Neural crest cell (in vitro differentiated cells): ENCODE results near the gene ING4. TPM values are rescaled to one million over a fixed set of nuclear protein-coding genes. Genes with fewer than 3 reads are reported as not detected.

ENCODE experiments used
- DNase-seq: peaks from one replicate; pipeline ENCODE4 v3.0.0; 2021; ENCODE audit warnings: low read depth, mixed read lengths, low spot score
- H3K27ac Mint-ChIP-seq: one replicate; pipeline ENCODE4 v1.8.0; 2021; ENCODE audit warnings: mild to moderate bottlenecking, mixed read lengths; ENCODE audit not compliant: unreplicated experiment
- H3K27me3 Mint-ChIP-seq: 2 replicates; pipeline ENCODE4 v1.8.0; 2021; ENCODE audit warnings: low read depth, mild to moderate bottlenecking, mixed read lengths
- H3K36me3 Mint-ChIP-seq: 2 replicates; pipeline ENCODE4 v1.8.0; 2021; ENCODE audit warnings: low read depth, mild to moderate bottlenecking, mixed read lengths
- H3K4me1 Mint-ChIP-seq: 2 replicates; pipeline ENCODE4 v1.8.0; 2021; ENCODE audit warnings: mixed read lengths
- H3K4me3 Mint-ChIP-seq: one replicate; pipeline ENCODE4 v1.8.0; 2021; ENCODE audit warnings: mild to moderate bottlenecking, mixed read lengths
- H3K9me3 Mint-ChIP-seq: 2 replicates; pipeline ENCODE4 v1.8.0; 2021; ENCODE audit warnings: mixed read lengths
- CTCF ChIP-seq: fragments of 200-600 bp; sonication (generic); conservative IDR thresholded peaks from 2 replicates; pipeline ENCODE4 v1.5.0; 2021; ENCODE audit warnings: antibody characterized with exemption, mild to moderate bottlenecking
- total RNA-seq: library from RNA; stranded (reverse); gene quantifications from 2 replicates; pipeline ENCODE4 v1.2.1, GENCODE V29; 2021

ING4 gene
- total RNA-seq, 1 donor from 2014 or later = 37.9 TPM

GRCh38 chr12:6646276-6647082 is 16.4 kb downstream of the ING4 start:
- peaks cover 8% of the 10 kb centered on the region for H3K36me3 Mint-ChIP-seq
- H3K9me3 Mint-ChIP-seq = no peaks in the 10 kb centered on the region
- DNase-seq = no peak
- peak overlapping the region; percentile 83 for H3K4me3 Mint-ChIP-seq
- peaks cover 18% of the 10 kb centered on the region for H3K27me3 Mint-ChIP-seq
- no peak for TF ChIP-seq CTCF
- H3K27ac Mint-ChIP-seq = peak overlapping the region; percentile 46
- peaks cover 16% of the 10 kb centered on the region for H3K4me1 Mint-ChIP-seq

DNA sequence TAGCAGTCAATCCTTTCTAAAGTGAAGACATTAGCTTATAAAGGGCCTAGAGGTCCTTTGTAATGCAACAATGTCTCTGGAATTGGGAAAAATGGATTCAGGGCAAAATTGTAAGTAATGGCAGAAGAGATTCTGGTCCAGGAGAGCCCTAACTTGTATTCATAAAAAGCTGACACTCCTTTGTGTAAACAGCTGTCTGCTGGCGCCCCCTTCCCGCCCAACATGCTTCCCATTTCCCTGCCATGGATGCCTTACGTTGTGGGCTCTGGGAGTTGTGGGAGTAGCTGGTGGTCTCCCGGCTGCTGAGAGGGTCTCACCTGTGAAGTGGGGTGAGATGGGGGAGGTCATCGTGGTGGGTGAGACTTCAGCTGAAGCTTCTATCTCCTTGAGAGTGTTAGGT is 18.0 kb downstream of the ING4 start:
- H3K9me3 Mint-ChIP-seq = no peaks in the 10 kb centered on the region
- H3K27me3 Mint-ChIP-seq = peaks cover 25% of the 10 kb centered on the region

DNA sequence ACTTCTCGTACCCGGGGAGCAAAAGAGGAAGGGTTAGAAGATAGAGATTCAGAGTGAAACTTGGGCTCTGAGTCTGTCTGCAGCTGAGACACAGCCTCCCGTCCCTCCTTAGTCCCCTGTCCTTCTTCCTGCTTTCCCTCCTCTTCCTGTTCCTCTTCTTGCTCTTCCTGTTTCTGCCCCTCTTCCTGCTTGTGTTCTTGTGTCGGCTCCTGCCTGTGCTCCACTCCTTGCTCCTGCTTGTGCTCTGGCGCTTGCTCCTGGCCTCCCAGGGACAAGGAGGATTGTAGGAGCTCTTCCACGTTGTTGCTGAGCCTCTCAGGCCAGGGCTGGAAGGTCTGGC is 18.7 kb downstream of the ING4 start:
- DNase-seq = no peak
- H3K27me3 Mint-ChIP-seq = peaks cover 25% of the 10 kb centered on the region
- peak overlapping the region; percentile 22 for H3K27ac Mint-ChIP-seq
- H3K4me3 Mint-ChIP-seq = no peak overlapping the region
- H3K9me3 Mint-ChIP-seq = no peaks in the 10 kb centered on the region
- no peak for TF ChIP-seq CTCF
- H3K4me1 Mint-ChIP-seq = peaks cover 16% of the 10 kb centered on the region
- peaks cover 8% of the 10 kb centered on the region for H3K36me3 Mint-ChIP-seq

More for the DNA sequence above, 18.0 kb downstream of the ING4 start:
- peaks cover 8% of the 10 kb centered on the region for H3K36me3 Mint-ChIP-seq
- no peak for DNase-seq
- H3K27ac Mint-ChIP-seq = peak overlapping the region; percentile 22
- H3K4me3 Mint-ChIP-seq = no peak overlapping the region
- H3K4me1 Mint-ChIP-seq = peaks cover 16% of the 10 kb centered on the region
- no peak for TF ChIP-seq CTCF

DNA sequence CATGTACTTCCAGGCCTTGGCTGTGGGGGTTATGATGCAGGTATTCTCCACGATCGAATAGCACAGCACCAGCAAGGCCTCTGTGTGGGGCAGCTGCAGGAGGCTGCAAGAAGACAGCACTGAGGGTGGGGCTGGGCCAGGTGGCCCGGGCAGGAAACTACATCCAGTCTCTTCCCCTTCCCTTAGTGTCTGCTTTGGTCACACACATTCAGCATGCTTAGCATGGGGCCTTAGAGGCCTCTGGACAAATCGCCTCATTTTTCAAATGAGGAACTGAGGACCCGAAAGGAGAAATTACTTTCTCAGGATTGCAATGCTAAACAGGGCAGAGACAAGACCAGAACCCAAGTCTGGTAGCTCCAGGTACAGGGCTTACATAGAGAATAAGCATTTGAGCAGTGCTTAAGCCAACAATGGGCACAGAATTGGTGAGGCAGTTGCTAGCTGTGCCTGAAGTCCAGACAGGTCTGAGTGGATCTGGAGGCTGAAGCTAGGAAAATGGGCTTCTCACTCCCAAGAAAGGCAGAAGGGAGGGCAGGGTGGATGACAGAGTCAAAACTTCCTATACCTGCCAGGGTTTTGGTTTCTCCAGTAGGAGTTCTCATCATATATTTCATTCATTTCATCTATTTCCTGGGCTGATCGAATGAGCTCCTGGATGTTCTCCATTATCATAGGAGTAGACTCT is 19.2 kb downstream of the ING4 start:
- peak overlapping the region; percentile 22 for H3K27ac Mint-ChIP-seq
- DNase-seq = no peak
- peak overlapping the region; percentile 52 for H3K4me3 Mint-ChIP-seq
- H3K36me3 Mint-ChIP-seq = peaks cover 8% of the 10 kb centered on the region
- no peaks in the 10 kb centered on the region for H3K9me3 Mint-ChIP-seq
- no peak for TF ChIP-seq CTCF
- peaks cover 16% of the 10 kb centered on the region for H3K4me1 Mint-ChIP-seq
- peaks cover 25% of the 10 kb centered on the region for H3K27me3 Mint-ChIP-seq

DNA sequence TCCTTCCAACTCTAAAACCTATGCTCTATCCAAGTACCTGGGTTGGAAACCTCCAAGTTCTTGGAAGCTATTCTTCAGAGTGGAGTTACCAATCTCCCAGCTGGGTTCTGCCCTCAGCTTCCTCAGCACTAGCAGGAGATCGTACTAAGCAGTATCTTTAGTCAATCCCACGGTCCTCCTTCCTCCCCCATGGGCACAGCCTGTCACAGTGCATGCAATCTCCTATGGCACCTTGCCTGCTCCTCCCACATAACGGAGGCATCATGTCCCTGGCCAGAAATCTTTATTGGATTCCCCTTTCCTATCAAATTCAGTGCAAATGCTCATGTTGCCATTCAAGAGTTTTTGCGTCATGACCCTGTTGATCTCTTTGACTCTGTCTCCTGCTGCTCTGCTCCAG is 21.8 kb downstream of the ING4 start:
- H3K4me3 Mint-ChIP-seq = no peak overlapping the region
- peaks cover 4% of the 10 kb centered on the region for H3K36me3 Mint-ChIP-seq
- H3K27me3 Mint-ChIP-seq = peaks cover 25% of the 10 kb centered on the region
- no peak for DNase-seq
- no peak overlapping the region for H3K27ac Mint-ChIP-seq
- peaks cover 6% of the 10 kb centered on the region for H3K4me1 Mint-ChIP-seq
- no peak for TF ChIP-seq CTCF
- H3K9me3 Mint-ChIP-seq = no peaks in the 10 kb centered on the region
